Measurements from ENCODE around the gene FSD1L.

Gene FSD1L

DNA sequence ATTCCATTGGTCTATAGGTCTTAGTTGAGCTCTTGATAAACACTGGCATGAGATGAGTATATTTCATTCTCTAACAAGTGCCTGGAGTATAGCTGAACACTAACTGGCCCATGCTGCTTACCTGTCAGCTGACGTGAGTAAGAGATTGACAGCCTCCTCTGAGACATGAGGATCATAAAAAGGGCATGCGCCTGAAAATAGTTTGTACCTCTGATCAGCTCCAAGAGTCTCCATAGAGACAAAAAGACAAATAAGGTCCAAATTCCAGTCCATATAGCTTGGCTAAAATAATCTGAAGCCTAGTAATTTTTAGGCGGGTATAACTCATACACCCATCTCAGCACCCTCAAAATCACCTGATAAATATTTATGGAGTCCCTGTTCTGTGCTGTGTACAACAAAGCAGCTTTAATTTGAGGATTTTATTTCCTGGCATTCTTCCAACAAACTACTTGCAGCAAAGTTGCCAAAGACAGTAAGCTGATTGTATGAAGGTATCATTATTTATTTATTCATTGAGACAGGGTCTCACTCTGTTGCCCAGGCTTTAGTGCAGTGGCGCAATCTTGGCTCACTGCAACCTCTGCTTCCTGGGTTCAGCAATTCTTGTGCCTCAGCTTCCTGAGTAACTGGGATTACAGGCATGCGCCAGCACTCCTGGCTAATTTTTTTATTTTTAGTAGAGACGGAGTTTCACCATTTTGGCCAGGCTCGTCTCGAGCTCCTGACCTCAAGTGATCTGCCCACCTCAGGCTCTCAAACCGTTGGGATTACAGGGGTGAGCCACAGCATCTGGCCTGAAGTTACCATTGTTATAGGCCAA lies 16.2 kb upstream of the FSD1L start:
- TF ChIP-seq SIN3A (IDR thresholded peaks at IDR 0.05; ENCODE audit: borderline replicate concordance, insufficient read depth, low read length): no peak
- no peak for TF ChIP-seq POLR2AphosphoS5 (IDR thresholded peaks at IDR 0.05; ENCODE audit: low read depth, low read length)
- no peak for TF ChIP-seq FOXP2 (optimal IDR thresholded peaks at IDR 0.05; ENCODE audit: borderline replicate concordance, extremely low read depth, extremely low read length, insufficient read depth)
- TF ChIP-seq, protein P1, sequence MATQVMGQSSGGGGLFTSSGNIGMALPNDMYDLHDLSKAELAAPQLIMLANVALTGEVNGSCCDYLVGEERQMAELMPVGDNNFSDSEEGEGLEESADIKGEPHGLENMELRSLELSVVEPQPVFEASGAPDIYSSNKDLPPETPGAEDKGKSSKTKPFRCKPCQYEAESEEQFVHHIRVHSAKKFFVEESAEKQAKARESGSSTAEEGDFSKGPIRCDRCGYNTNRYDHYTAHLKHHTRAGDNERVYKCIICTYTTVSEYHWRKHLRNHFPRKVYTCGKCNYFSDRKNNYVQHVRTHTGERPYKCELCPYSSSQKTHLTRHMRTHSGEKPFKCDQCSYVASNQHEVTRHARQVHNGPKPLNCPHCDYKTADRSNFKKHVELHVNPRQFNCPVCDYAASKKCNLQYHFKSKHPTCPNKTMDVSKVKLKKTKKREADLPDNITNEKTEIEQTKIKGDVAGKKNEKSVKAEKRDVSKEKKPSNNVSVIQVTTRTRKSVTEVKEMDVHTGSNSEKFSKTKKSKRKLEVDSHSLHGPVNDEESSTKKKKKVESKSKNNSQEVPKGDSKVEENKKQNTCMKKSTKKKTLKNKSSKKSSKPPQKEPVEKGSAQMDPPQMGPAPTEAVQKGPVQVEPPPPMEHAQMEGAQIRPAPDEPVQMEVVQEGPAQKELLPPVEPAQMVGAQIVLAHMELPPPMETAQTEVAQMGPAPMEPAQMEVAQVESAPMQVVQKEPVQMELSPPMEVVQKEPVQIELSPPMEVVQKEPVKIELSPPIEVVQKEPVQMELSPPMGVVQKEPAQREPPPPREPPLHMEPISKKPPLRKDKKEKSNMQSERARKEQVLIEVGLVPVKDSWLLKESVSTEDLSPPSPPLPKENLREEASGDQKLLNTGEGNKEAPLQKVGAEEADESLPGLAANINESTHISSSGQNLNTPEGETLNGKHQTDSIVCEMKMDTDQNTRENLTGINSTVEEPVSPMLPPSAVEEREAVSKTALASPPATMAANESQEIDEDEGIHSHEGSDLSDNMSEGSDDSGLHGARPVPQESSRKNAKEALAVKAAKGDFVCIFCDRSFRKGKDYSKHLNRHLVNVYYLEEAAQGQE (IDR thresholded peaks at IDR 0.05; ENCODE audit: insufficient read depth in 1 of 2, low read depth in 2 of 2, low read length in 2 of 2): no peak
- no peak for TF ChIP-seq TAF1 (IDR thresholded peaks at IDR 0.05; ENCODE audit: borderline replicate concordance, insufficient read depth, low read length)

DNA sequence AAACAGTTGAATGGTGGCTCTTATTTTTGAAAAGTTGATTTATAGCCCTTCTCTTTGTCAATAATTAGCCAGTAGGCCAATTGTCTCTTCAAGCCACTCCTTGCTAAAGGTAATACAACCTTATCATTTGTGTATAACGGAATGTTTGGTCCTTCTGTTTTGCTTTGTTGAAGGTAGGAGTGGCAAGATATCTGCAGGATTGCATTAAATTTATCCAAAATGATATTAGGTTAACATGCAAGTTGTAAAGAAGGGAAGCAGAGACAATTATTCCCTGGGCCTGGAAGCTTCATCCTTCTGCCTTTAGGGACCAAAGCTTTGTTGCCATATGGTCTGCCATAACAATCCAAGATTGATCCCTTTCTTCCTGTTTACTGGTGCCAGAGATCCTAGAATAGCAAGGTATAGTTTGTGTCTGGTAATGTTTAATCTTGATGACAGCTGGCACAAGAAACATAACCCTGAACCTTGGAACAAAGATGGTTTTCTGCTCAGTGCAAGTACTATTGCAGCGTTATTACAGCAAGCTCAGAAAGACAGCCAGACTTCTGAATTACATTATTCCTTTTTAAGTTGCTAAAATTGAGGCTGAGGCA lies 15.5 kb upstream of the FSD1L start:
- TF ChIP-seq FOXP2 (optimal IDR thresholded peaks at IDR 0.05; ENCODE audit: borderline replicate concordance, extremely low read depth, extremely low read length, insufficient read depth) (no peak), TAF1 (IDR thresholded peaks at IDR 0.05; ENCODE audit: borderline replicate concordance, insufficient read depth, low read length) (no peak), SIN3A (IDR thresholded peaks at IDR 0.05; ENCODE audit: borderline replicate concordance, insufficient read depth, low read length) (no peak), POLR2AphosphoS5 (IDR thresholded peaks at IDR 0.05; ENCODE audit: low read depth, low read length) (no peak)
- TF ChIP-seq, protein P1 (IDR thresholded peaks at IDR 0.05; ENCODE audit: insufficient read depth in 1 of 2, low read depth in 2 of 2, low read length in 2 of 2): no peak

- TF ChIP-seq, protein P1 (IDR thresholded peaks at IDR 0.05; ENCODE audit: insufficient read depth in 1 of 2, low read depth in 2 of 2, low read length in 2 of 2): no peak
- no peak for TF ChIP-seq TAF1 (IDR thresholded peaks at IDR 0.05; ENCODE audit: borderline replicate concordance, insufficient read depth, low read length)
- no peak for TF ChIP-seq FOXP2 (optimal IDR thresholded peaks at IDR 0.05; ENCODE audit: borderline replicate concordance, extremely low read depth, extremely low read length, insufficient read depth)
These were observed 12.4 kb upstream of the FSD1L start for GRCh38 chr9:105435453-105435852.

DNA sequence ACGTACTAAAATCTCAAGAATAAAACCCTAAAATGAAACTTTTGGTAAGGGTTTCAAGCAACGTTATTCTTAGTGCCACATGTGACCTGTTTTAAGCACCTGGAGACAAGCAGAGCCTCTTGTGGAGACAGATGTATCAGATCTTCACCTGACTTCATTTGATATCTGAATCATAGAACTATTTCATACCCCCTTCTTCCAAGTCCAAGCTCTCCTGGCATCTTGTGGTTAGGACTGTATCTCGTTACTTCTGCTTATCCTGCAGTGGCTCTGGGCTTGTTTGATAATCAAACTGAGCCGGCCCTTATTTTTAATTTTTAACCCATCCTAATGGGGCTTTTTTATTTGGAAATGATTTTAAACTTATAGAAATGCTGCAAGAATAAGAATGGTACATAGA lies 11.1 kb upstream of the FSD1L start:
- TF ChIP-seq SIN3A (IDR thresholded peaks at IDR 0.05; ENCODE audit: borderline replicate concordance, insufficient read depth, low read length) (no peak), POLR2AphosphoS5 (IDR thresholded peaks at IDR 0.05; ENCODE audit: low read depth, low read length) (no peak), FOXP2 (optimal IDR thresholded peaks at IDR 0.05; ENCODE audit: borderline replicate concordance, extremely low read depth, extremely low read length, insufficient read depth) (no peak), TAF1 (IDR thresholded peaks at IDR 0.05; ENCODE audit: borderline replicate concordance, insufficient read depth, low read length) (no peak)
- TF ChIP-seq, protein P1 (IDR thresholded peaks at IDR 0.05; ENCODE audit: insufficient read depth in 1 of 2, low read depth in 2 of 2, low read length in 2 of 2): no peak

Data from PFSK-1 (cell line).